OCI-LY7 (cell line): ENCODE data around the gene TNIK. TPM values are rescaled to one million over a fixed set of nuclear protein-coding genes. Genes with fewer than 3 reads are reported as not detected.

Experiments used
- BruUV-seq: library from RNA; stranded (reverse); fragments of 400-500 nt; replicated peaks from 2 replicates; lab custom pipeline; 2021; lab: Mats Ljungman, UMichigan
- CTCF ChIA-PET: fragments of 300-600 bp; sonication (Branson Sonifier 250); formaldehyde crosslinking; loops from one replicate; lab custom pipeline; 2022; ENCODE audit warnings: antibody characterized with exemption; ENCODE audit not compliant: unreplicated experiment; lab: Charles Lee
- POLR2A ChIA-PET: fragments of 300-600 bp; sonication (Branson Sonifier 250); formaldehyde crosslinking; loops from one replicate; lab custom pipeline; 2022; ENCODE audit warnings: antibody characterized with exemption; lab: Charles Lee
- DNase-seq: peaks from one replicate; pipeline ENCODE4 v3.0.0-alpha.2; 2015; ENCODE audit warnings: low spot score
- H2AFZ ChIP-seq: fragments of 200-600 bp; sonication (generic), shearing (Covaris generic); 2 replicates; pipeline ENCODE4 v1.6.1; 2014; ENCODE audit warnings: mild to moderate bottlenecking, antibody characterized with exemption, low read length, moderate library complexity
- H3K27ac ChIP-seq: fragments of 200-600 bp; sonication (generic); 2 replicates; pipeline ENCODE4 v1.5.1; 2014; ENCODE audit warnings: mixed run types, low read depth, mild to moderate bottlenecking, moderate library complexity, low read length, inconsistent platforms; ENCODE audit not compliant: poor library complexity, severe bottlenecking
- H3K36me3 ChIP-seq: fragments of 200-600 bp; sonication (generic); 2 replicates; pipeline ENCODE4 v1.6.1; 2014; ENCODE audit warnings: mild to moderate bottlenecking, antibody characterized with exemption, low read length, moderate library complexity, mixed read lengths; ENCODE audit not compliant: insufficient read depth
- H3K4me1 ChIP-seq: fragments of 200-600 bp; sonication (generic); 2 replicates; pipeline ENCODE4 v1.5.1; 2014; ENCODE audit warnings: mild to moderate bottlenecking, low read length; ENCODE audit not compliant: insufficient read depth, poor library complexity, severe bottlenecking
- H3K4me2 ChIP-seq: fragments of 200-600 bp; sonication (generic); 2 replicates; pipeline ENCODE4 v1.6.1; 2014; ENCODE audit warnings: mild to moderate bottlenecking, low read length
- H3K4me3 ChIP-seq: fragments of 200-600 bp; sonication (generic); 2 replicates; pipeline ENCODE4 v1.5.1; 2014; ENCODE audit warnings: mild to moderate bottlenecking, low read depth, low read length; ENCODE audit not compliant: poor library complexity, severe bottlenecking
- H3K79me2 ChIP-seq: fragments of 200-600 bp; sonication (generic); 2 replicates; pipeline ENCODE4 v1.6.1; 2016; ENCODE audit warnings: low read depth, mild to moderate bottlenecking, low read length, moderate library complexity, mixed read lengths; ENCODE audit not compliant: insufficient read depth
- H3K9me2 ChIP-seq: fragments of 200-600 bp; sonication (generic); 2 replicates; pipeline ENCODE4 v1.6.1; 2016; ENCODE audit warnings: mild to moderate bottlenecking, low read length, mixed read lengths; ENCODE audit not compliant: insufficient read depth
- H3K9me3 ChIP-seq: fragments of 200-600 bp; sonication (generic); 2 replicates; pipeline ENCODE4 v1.6.1; 2014; ENCODE audit warnings: mild to moderate bottlenecking, mixed run types, low read length, mixed read lengths
- H4K20me1 ChIP-seq: fragments of 200-600 bp; sonication (generic); 2 replicates; pipeline ENCODE4 v1.6.1; 2014; ENCODE audit warnings: mild to moderate bottlenecking, antibody characterized with exemption, low read length, moderate library complexity, mixed read lengths; ENCODE audit not compliant: insufficient read depth
- EZH2phosphoT487 ChIP-seq: fragments of 200-600 bp; sonication (generic); IDR thresholded peaks from 2 replicates; pipeline ENCODE4 v1.6.1; 2018; ENCODE audit warnings: low read depth, borderline replicate concordance, mild to moderate bottlenecking, mixed run types, antibody characterized with exemption, low read length, moderate library complexity, mixed read lengths
- intact Hi-C: fragments of 100-400 bp; cut with micrococcal nuclease; formaldehyde crosslinking; loops from one replicate; pipeline ENCODE4 v1.10.0; 2022; ENCODE audit not compliant: unreplicated experiment
- total RNA-seq, 2 experiments: library from RNA; depleted of rRNA in 1 of 2; stranded (reverse); fragments of >200 nt in 1 of 2; shearing (Covaris generic) in 1 of 2; gene quantifications; 2 replicates each; pipeline ENCODE4 v1.2.3, GENCODE V29; 2014 to 2022
- TF ChIP-seq, protein P1 (sequence below): fragments of 200-600 bp; sonication (generic); conservative IDR thresholded peaks from 2 replicates; pipeline ENCODE4 v1.5.1; 2014; ENCODE audit warnings: mild to moderate bottlenecking, antibody characterized with exemption, low read length, moderate library complexity, mixed read lengths

Gene TNIK
- total RNA-seq, 2 experiments from 2014 or later, result not detected

DNA sequence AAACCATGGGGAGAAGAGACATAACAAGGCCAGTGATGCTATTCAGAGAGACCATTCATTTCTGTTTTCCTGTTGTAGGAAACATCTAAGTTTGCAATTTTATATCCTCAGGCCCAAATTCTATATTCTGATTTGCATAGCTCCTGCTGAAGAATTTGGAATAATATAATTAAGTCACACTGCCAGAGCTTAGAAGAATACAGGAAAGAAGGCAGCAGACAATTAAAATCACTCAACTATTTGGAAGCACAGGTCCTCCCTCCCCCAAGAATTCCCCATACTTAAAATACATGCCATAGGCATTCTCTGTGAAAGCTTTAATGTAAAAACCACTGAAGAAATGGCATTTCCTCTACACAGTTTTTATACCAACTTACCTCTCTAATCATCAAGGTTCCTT is 366.7 kb downstream of the TNIK start:
- no peak for TF ChIP-seq EZH2phosphoT487
- TF ChIP-seq, protein P1, sequence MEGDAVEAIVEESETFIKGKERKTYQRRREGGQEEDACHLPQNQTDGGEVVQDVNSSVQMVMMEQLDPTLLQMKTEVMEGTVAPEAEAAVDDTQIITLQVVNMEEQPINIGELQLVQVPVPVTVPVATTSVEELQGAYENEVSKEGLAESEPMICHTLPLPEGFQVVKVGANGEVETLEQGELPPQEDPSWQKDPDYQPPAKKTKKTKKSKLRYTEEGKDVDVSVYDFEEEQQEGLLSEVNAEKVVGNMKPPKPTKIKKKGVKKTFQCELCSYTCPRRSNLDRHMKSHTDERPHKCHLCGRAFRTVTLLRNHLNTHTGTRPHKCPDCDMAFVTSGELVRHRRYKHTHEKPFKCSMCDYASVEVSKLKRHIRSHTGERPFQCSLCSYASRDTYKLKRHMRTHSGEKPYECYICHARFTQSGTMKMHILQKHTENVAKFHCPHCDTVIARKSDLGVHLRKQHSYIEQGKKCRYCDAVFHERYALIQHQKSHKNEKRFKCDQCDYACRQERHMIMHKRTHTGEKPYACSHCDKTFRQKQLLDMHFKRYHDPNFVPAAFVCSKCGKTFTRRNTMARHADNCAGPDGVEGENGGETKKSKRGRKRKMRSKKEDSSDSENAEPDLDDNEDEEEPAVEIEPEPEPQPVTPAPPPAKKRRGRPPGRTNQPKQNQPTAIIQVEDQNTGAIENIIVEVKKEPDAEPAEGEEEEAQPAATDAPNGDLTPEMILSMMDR, result no peak
- H3K9me2 ChIP-seq, result no peaks in the 10 kb centered on the region
- no peak overlapping the region for H2AFZ ChIP-seq
- H3K79me2 ChIP-seq, result no peaks in the 10 kb centered on the region
- POLR2A ChIA-PET, result no interaction called here
- no peaks in the 10 kb centered on the region for H4K20me1 ChIP-seq
- no TSS peak for BruUV-seq
- H3K4me3 ChIP-seq, result no peak overlapping the region
- no peaks in the 10 kb centered on the region for H3K36me3 ChIP-seq
- intact Hi-C loops, result no loop called here
- H3K4me1 ChIP-seq, result no peaks in the 10 kb centered on the region
- no peak overlapping the region for H3K4me2 ChIP-seq
- CTCF ChIA-PET, result no interaction called here
- DNase-seq, result no peak
- H3K27ac ChIP-seq, result no peak overlapping the region
- no peaks in the 10 kb centered on the region for H3K9me3 ChIP-seq

DNA sequence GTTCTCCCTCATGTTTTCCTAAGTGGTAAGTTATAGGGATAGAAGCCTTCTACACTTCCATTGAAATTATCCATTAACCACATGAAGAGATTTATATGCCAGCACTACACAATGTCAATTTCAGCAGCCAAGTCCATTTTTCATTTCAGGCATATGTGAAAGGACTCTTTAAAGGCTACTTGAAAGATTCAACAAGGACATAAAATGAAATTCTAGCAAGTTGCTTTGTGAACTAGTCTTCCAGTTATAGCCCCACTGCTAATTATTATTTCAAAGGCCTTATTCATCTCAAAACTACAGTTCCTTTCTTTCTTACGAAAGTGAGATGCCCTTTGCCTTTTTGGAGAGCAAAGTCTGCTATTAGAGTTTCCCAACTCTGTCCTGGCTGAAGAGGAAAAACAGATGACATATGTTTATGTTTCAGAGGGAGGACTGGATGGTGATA is 367.7 kb downstream of the TNIK start:
- H3K36me3 ChIP-seq, result no peaks in the 10 kb centered on the region
- no peaks in the 10 kb centered on the region for H4K20me1 ChIP-seq
- no peak overlapping the region for H3K27ac ChIP-seq
- no peaks in the 10 kb centered on the region for H3K79me2 ChIP-seq
- POLR2A ChIA-PET, result no interaction called here
- no peaks in the 10 kb centered on the region for H3K9me2 ChIP-seq
- CTCF ChIA-PET, result no interaction called here
- H3K4me2 ChIP-seq, result no peak overlapping the region
- DNase-seq, result no peak
- intact Hi-C loops, result no loop called here
- no peak overlapping the region for H2AFZ ChIP-seq
- BruUV-seq, result no TSS peak
- no peaks in the 10 kb centered on the region for H3K4me1 ChIP-seq
- no peak for TF ChIP-seq EZH2phosphoT487
- TF ChIP-seq, protein P1, result no peak
- H3K9me3 ChIP-seq, result no peaks in the 10 kb centered on the region
- H3K4me3 ChIP-seq, result no peak overlapping the region

DNA sequence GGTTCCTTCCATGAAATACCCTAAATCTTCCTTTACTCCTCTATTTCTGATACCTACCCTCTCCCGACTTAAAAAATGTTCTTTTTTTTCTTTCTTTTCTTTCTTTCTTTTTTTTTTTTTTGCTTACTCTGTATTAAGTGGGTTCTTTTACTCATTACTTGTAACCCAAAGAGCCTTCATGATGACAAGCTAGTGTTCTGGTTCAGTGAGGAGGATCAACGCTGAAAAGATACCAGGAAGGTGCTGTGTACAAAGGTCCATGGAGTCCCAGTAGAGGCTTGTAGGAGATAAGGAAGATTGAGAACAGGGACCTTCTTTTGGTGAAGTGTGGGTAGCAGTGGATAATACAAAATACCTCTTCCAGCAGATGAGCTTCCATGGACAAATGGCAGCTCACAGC is 369.9 kb downstream of the TNIK start:
- Histone ChIP-seq H3K4me3 (no peak overlapping the region), H3K36me3 (no peaks in the 10 kb centered on the region), H3K4me2 (no peak overlapping the region), H4K20me1 (no peaks in the 10 kb centered on the region), H3K79me2 (no peaks in the 10 kb centered on the region), H2AFZ (no peak overlapping the region), H3K27ac (no peak overlapping the region), H3K9me2 (no peaks in the 10 kb centered on the region), H3K4me1 (no peaks in the 10 kb centered on the region), H3K9me3 (no peaks in the 10 kb centered on the region)
- TF ChIP-seq, protein P1, result no peak
- no peak for TF ChIP-seq EZH2phosphoT487
- POLR2A ChIA-PET, result interaction anchor here (0.9 to 1.3 kb wide), 2 partner anchors 12 to 17 kb away, joined by 3 read pairs; no protein-coding TSS in a partner anchor
- no TSS peak for BruUV-seq
- intact Hi-C loops, result no loop called here
- no peak for DNase-seq
- CTCF ChIA-PET, result no interaction called here
